ENCODE data around the gene SND1. TPM values are rescaled to one million over a fixed set of nuclear protein-coding genes. Genes with fewer than 3 reads are reported as not detected.

SND1 gene
- total and polyA plus RNA-seq, 4 donors: 59.4 to 214 (median 84.1) TPM

DNA sequence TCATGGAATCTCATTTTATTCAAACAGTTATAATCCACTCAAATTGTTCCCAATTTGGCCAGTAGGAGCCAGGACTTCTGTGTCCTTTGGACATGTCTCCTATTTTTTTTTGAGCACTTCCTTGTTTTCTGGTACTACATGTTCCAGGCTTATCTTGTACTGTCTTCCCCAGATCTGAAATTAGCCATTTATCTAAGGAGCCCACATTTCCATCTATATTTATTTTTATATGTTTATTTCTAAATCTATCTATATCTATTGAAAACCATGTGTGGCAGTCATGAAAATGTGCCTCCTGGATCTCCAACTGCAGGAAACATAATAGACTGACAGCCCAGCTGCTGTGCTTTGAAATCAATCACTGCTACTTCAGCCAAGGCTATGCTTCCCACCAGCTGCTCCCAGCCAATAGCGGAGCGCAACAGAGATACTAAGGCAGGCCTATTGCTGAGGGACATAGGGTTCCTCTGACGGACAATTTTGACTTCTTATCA is 232.1 kb downstream of the SND1 start:
- Histone ChIP-seq H3K4me1 (ENCODE audit: control insufficient read depth in 4 of 4, insufficient read depth in 4 of 4, low read length in 3 of 4) (no peaks in the 10 kb centered on the region), H3K9ac (ENCODE audit: low read depth in 1 of 2, low read length in 2 of 2) (no peak overlapping the region), H3K27me3 (ENCODE audit: control insufficient read depth in 4 of 4, insufficient read depth in 4 of 4, low read length in 3 of 4) (no peaks in the 10 kb centered on the region), H3K36me3 (ENCODE audit: control insufficient read depth in 4 of 4, insufficient read depth in 3 of 4, low read depth in 1 of 4, low read length in 3 of 4) (peaks cover 3 to 13% (median 11%) of the 10 kb centered on the region in 4 donors), H3K4me3 (ENCODE audit: low read depth in 1 of 3, low read length in 3 of 3) (no peak overlapping the region), H3K27ac (ENCODE audit: low read depth in 1 of 2, low read length in 2 of 2) (no peak overlapping the region), H3K9me3 (ENCODE audit: control insufficient read depth in 4 of 4, low read length in 3 of 4) (no peaks in the 10 kb centered on the region)
- DNase-seq (ENCODE audit: low spot score): no peak
- TF ChIP-seq FOXA1 (IDR thresholded peaks at IDR 0.05) (no peak), RAD21 (IDR thresholded peaks at IDR 0.05) (peak; percentile 18 to 48), SP1 (IDR thresholded peaks at IDR 0.05) (peak; percentile 20), NR2F2 (IDR thresholded peaks at IDR 0.05) (peak; percentile 23)
- TF ChIP-seq, protein P1, sequence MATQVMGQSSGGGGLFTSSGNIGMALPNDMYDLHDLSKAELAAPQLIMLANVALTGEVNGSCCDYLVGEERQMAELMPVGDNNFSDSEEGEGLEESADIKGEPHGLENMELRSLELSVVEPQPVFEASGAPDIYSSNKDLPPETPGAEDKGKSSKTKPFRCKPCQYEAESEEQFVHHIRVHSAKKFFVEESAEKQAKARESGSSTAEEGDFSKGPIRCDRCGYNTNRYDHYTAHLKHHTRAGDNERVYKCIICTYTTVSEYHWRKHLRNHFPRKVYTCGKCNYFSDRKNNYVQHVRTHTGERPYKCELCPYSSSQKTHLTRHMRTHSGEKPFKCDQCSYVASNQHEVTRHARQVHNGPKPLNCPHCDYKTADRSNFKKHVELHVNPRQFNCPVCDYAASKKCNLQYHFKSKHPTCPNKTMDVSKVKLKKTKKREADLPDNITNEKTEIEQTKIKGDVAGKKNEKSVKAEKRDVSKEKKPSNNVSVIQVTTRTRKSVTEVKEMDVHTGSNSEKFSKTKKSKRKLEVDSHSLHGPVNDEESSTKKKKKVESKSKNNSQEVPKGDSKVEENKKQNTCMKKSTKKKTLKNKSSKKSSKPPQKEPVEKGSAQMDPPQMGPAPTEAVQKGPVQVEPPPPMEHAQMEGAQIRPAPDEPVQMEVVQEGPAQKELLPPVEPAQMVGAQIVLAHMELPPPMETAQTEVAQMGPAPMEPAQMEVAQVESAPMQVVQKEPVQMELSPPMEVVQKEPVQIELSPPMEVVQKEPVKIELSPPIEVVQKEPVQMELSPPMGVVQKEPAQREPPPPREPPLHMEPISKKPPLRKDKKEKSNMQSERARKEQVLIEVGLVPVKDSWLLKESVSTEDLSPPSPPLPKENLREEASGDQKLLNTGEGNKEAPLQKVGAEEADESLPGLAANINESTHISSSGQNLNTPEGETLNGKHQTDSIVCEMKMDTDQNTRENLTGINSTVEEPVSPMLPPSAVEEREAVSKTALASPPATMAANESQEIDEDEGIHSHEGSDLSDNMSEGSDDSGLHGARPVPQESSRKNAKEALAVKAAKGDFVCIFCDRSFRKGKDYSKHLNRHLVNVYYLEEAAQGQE (IDR thresholded peaks at IDR 0.05): no peak
- TF ChIP-seq, protein P2, sequence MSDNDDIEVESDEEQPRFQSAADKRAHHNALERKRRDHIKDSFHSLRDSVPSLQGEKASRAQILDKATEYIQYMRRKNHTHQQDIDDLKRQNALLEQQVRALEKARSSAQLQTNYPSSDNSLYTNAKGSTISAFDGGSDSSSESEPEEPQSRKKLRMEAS (IDR thresholded peaks at IDR 0.05): no peak
- TF ChIP-seq, protein P3, sequence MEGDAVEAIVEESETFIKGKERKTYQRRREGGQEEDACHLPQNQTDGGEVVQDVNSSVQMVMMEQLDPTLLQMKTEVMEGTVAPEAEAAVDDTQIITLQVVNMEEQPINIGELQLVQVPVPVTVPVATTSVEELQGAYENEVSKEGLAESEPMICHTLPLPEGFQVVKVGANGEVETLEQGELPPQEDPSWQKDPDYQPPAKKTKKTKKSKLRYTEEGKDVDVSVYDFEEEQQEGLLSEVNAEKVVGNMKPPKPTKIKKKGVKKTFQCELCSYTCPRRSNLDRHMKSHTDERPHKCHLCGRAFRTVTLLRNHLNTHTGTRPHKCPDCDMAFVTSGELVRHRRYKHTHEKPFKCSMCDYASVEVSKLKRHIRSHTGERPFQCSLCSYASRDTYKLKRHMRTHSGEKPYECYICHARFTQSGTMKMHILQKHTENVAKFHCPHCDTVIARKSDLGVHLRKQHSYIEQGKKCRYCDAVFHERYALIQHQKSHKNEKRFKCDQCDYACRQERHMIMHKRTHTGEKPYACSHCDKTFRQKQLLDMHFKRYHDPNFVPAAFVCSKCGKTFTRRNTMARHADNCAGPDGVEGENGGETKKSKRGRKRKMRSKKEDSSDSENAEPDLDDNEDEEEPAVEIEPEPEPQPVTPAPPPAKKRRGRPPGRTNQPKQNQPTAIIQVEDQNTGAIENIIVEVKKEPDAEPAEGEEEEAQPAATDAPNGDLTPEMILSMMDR (IDR thresholded peaks at IDR 0.05; ENCODE audit: low read depth, low read length, missing input control): peak; percentile 15
- 94% methylated on average over 3 of the region's 3 CpGs for WGBS

DNA sequence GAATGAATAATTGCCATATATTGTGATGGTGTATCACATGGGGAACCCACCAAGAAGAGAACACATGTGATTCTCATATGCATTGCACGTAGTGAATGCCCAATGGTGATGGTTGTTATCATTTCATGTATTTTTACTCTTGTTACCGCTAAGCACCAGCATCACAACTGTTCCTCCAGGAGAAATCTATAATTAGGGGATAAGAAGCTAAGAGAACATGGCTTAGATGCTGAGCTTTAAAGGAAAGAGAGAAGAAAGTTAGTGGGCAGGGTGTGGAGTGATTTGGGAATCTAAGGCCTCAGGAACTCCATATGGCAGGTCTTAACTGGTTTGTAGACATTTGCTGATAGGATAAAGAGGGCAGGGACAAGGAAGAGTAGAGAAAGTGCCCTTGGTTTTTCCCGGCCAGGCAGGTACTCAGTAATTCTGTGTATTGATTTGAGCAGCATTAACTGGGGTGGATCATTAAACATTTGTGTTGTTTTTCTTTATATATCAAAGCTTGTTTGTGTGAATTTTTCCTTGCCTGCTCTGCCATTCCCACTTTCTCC is 233.3 kb downstream of the SND1 start:
- no peak overlapping the region for H3K9ac ChIP-seq (ENCODE audit: low read depth in 1 of 2, low read length in 2 of 2)
- H3K27me3 ChIP-seq (ENCODE audit: control insufficient read depth in 4 of 4, insufficient read depth in 4 of 4, low read length in 3 of 4): no peaks in the 10 kb centered on the region
- no peaks in the 10 kb centered on the region for H3K4me1 ChIP-seq (ENCODE audit: control insufficient read depth in 4 of 4, insufficient read depth in 4 of 4, low read length in 3 of 4)
- no peak overlapping the region for H3K4me3 ChIP-seq (ENCODE audit: low read depth in 1 of 3, low read length in 3 of 3)
- no peak for DNase-seq (ENCODE audit: low spot score)
- H3K9me3 ChIP-seq (ENCODE audit: control insufficient read depth in 4 of 4, low read length in 3 of 4): no peaks in the 10 kb centered on the region
- peaks cover 3 to 14% (median 12%) of the 10 kb centered on the region in 4 donors for H3K36me3 ChIP-seq (ENCODE audit: control insufficient read depth in 4 of 4, insufficient read depth in 3 of 4, low read depth in 1 of 4, low read length in 3 of 4)
- H3K27ac ChIP-seq (ENCODE audit: low read depth in 1 of 2, low read length in 2 of 2): no peak overlapping the region
- WGBS: 95% methylated on average over 3 of the region's 3 CpGs
- TF ChIP-seq NR2F2 (IDR thresholded peaks at IDR 0.05): no peak
- no peak for TF ChIP-seq FOXA2 (IDR thresholded peaks at IDR 0.05)

DNA sequence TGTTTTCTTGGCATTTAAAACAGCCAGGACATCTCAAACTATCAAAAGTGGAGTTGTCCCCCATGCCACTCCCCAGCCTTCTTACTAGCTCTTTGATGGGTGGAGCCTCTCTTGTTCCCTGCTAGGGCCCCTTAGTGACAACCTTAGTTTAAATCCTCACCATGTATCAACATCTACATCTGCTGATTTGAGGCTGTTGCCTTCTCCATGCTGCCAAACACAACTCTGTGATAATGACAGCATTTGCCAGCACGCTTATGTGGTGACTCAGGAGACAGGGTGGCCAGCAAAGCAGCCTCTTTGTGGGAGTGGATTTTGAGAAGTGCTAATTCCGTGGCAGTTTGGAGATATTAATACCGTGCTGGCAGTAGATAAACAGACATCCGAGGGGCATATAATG is 233.8 kb downstream of the SND1 start:
- WGBS: 83% methylated on average over 4 of the region's 4 CpGs
- Histone ChIP-seq H3K4me3 (ENCODE audit: low read depth in 1 of 3, low read length in 3 of 3) (no peak overlapping the region), H3K9ac (ENCODE audit: low read depth in 1 of 2, low read length in 2 of 2) (no peak overlapping the region), H3K36me3 (ENCODE audit: control insufficient read depth in 4 of 4, insufficient read depth in 3 of 4, low read depth in 1 of 4, low read length in 3 of 4) (peaks cover 3 to 14% (median 12%) of the 10 kb centered on the region in 4 donors), H3K27me3 (ENCODE audit: control insufficient read depth in 4 of 4, insufficient read depth in 4 of 4, low read length in 3 of 4) (no peaks in the 10 kb centered on the region), H3K9me3 (ENCODE audit: control insufficient read depth in 4 of 4, low read length in 3 of 4) (no peaks in the 10 kb centered on the region), H3K4me1 (ENCODE audit: control insufficient read depth in 4 of 4, insufficient read depth in 4 of 4, low read length in 3 of 4) (no peaks in the 10 kb centered on the region), H3K27ac (ENCODE audit: low read depth in 1 of 2, low read length in 2 of 2) (no peak overlapping the region)
- peak; percentile 52 for DNase-seq (ENCODE audit: low spot score)
- TF ChIP-seq NR2F2 (IDR thresholded peaks at IDR 0.05) (no peak), YY1 (IDR thresholded peaks at IDR 0.05) (no peak), RXRA (IDR thresholded peaks at IDR 0.05) (no peak), FOXA2 (IDR thresholded peaks at IDR 0.05) (no peak), GABPA (IDR thresholded peaks at IDR 0.05 in 1 of 2, conservative IDR thresholded peaks at IDR 0.05 in 1 of 2) (no peak), SP1 (IDR thresholded peaks at IDR 0.05) (no peak), HNF4A (conservative IDR thresholded peaks at IDR 0.05) (no peak), TAF1 (conservative IDR thresholded peaks at IDR 0.05) (no peak), FOXA1 (IDR thresholded peaks at IDR 0.05) (no peak), JUND (IDR thresholded peaks at IDR 0.05) (no peak)
- TF ChIP-seq, protein P4, sequence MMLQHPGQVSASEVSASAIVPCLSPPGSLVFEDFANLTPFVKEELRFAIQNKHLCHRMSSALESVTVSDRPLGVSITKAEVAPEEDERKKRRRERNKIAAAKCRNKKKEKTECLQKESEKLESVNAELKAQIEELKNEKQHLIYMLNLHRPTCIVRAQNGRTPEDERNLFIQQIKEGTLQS (IDR thresholded peaks at IDR 0.05): no peak
- TF ChIP-seq, protein P3 (IDR thresholded peaks at IDR 0.05; ENCODE audit: low read depth, low read length, missing input control): no peak
- TF ChIP-seq, protein P5, sequence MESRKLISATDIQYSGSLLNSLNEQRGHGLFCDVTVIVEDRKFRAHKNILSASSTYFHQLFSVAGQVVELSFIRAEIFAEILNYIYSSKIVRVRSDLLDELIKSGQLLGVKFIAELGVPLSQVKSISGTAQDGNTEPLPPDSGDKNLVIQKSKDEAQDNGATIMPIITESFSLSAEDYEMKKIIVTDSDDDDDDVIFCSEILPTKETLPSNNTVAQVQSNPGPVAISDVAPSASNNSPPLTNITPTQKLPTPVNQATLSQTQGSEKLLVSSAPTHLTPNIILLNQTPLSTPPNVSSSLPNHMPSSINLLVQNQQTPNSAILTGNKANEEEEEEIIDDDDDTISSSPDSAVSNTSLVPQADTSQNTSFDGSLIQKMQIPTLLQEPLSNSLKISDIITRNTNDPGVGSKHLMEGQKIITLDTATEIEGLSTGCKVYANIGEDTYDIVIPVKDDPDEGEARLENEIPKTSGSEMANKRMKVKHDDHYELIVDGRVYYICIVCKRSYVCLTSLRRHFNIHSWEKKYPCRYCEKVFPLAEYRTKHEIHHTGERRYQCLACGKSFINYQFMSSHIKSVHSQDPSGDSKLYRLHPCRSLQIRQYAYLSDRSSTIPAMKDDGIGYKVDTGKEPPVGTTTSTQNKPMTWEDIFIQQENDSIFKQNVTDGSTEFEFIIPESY (IDR thresholded peaks at IDR 0.05): no peak

Data from liver (tissue), 9 donors.